ENCODE data around the gene RRM1.
"Not testable (repeated sequence)": the region's sequence is repeated elsewhere in the genome, so short reads cannot be mapped to it uniquely, and the experiment has no call there.

The RRM1 gene

DNA sequence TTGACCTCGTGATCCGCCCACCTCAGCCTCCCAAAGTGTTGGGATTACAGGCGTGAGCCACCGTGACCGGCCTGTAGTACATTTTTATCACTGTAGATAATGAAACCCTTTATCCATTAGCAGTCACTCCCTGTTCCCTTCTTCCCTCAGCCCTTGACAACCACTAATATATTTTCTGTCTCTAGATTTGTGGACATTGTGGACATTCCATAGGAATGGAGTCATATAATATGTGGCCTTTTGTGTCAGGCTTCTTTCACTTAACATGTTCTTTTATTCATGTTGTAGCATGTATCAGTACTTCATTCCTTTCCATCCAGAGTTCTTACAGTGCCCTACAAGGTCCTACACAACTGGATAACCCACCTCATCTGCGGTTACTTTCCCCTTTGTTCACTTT lies 30.5 kb downstream of the RRM1 start:
- H3K4me3 ChIP-seq (ENCODE audit: low read depth, low read length): no peak overlapping the region
- TF ChIP-seq, protein P1, sequence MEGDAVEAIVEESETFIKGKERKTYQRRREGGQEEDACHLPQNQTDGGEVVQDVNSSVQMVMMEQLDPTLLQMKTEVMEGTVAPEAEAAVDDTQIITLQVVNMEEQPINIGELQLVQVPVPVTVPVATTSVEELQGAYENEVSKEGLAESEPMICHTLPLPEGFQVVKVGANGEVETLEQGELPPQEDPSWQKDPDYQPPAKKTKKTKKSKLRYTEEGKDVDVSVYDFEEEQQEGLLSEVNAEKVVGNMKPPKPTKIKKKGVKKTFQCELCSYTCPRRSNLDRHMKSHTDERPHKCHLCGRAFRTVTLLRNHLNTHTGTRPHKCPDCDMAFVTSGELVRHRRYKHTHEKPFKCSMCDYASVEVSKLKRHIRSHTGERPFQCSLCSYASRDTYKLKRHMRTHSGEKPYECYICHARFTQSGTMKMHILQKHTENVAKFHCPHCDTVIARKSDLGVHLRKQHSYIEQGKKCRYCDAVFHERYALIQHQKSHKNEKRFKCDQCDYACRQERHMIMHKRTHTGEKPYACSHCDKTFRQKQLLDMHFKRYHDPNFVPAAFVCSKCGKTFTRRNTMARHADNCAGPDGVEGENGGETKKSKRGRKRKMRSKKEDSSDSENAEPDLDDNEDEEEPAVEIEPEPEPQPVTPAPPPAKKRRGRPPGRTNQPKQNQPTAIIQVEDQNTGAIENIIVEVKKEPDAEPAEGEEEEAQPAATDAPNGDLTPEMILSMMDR (IDR thresholded peaks at IDR 0.05; ENCODE audit: control insufficient read depth, extremely low read depth, insufficient read depth): no peak
- DNase-seq (ENCODE audit: low read depth): no peak

DNA sequence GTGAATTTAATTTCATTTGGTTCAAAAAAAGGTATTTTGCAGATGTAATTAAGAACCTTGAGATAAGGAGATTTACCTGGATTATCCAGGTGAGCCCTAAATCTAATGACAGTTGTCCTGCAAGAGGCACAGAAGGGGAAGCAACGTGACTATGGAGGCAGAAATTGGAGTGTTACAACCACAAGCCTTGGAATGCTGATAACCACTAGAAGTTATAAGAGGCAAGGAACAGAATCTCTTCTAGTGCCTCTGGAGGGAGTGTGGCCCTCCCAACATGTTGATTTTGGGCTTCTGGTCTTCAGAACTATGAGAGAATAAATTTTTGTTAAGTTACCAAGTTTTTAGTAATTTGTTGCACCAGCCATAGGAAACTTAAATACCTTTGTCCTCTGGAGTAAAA lies 32.8 kb downstream of the RRM1 start:
- TF ChIP-seq, protein P1 (IDR thresholded peaks at IDR 0.05; ENCODE audit: control insufficient read depth, extremely low read depth, insufficient read depth): no peak

DNA sequence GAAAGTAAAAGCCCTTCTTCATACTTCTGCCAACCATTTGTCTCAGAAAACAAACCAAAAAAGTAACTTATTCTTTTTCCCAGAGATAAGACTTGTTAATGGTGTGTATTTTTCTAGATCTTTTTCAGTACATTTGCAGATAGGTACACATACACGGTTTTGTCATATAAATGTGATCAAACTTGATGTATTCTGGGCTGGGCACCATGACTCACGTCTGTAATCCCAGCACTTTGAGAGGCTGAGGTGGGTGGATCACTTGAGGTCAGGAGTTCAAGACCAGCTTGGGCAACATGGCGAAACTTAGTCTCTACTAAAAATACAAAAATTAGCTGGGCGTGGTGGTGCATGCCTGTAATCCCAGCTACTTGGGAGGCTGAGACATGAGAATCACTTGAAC lies 35.6 kb downstream of the RRM1 start:
- H3K4me3 ChIP-seq (ENCODE audit: low read depth, low read length): not testable (repeated sequence)

More for the DNA sequence above, 32.8 kb downstream of the RRM1 start:
- no peak overlapping the region for H3K4me3 ChIP-seq (ENCODE audit: low read depth, low read length)
- DNase-seq (ENCODE audit: low read depth): no peak

DNA sequence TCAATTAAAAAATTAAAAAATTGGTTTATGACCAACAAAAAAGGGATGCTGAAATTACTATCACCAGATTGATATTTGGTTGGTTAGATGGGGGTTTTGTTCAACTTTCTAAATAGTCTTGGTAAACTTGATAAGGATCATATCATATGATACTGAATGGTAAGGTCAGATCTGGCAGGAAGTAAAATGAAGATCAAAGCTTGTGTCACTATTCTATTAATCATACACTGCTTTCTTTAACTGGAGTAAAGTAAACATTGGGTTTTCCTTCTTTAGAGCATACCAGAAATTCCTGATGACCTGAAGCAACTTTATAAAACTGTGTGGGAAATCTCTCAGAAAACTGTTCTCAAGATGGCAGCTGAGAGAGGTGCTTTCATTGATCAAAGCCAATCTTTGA lies 40.2 kb downstream of the RRM1 start:
- H3K4me3 ChIP-seq (ENCODE audit: low read depth, low read length): no peak overlapping the region
- TF ChIP-seq, protein P1 (IDR thresholded peaks at IDR 0.05; ENCODE audit: control insufficient read depth, extremely low read depth, insufficient read depth): no peak
- DNase-seq (ENCODE audit: low read depth): peak; percentile 11

More for the DNA sequence above, 35.6 kb downstream of the RRM1 start:
- DNase-seq (ENCODE audit: low read depth): not testable (repeated sequence)

DNA sequence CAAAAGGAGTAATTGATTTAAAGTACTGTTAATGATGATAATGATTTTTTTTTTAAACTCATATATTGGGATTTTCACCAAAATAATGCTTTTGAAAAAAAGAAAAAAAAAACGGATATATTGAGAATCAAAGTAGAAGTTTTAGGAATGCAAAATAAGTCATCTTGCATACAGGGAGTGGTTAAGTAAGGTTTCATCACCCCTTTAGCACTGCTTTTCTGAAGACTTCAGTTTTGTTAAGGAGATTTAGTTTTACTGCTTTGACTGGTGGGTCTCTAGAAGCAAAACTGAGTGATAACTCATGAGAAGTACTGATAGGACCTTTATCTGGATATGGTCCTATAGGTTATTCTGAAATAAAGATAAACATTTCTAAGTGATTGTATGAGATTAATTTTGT lies 43.9 kb downstream of the RRM1 start:
- H3K4me3 ChIP-seq (ENCODE audit: low read depth, low read length): no peak overlapping the region
- TF ChIP-seq, protein P1 (IDR thresholded peaks at IDR 0.05; ENCODE audit: control insufficient read depth, extremely low read depth, insufficient read depth): no peak
- no peak for DNase-seq (ENCODE audit: low read depth)

DNA sequence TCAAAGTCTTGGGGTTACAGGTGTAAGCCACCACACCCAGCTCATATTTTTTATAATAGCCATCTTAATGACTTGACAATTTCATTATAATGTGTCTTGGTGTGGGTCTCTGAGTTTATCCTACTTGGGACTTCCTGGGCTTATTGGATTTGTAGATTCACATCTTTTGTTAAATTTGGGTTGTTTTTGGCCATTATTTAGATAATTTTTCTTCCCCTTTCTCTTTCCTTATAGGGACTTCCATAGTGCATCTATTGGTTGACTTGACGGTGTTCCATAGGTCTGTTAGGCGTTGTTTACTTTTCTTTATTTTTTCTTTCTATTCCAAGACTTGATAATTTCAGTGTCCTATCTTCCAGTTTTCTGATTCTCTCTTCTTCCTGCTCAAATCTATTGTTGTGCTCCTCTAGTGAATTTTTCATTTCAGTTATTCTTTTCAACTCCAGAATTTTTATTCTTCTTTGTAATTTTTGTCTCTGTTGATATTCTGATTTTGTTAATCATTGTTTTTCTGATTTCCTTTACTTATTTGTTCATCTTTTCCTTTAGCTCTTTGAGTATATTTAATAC lies 45.6 kb downstream of the RRM1 start:
- DNase-seq (ENCODE audit: low read depth): no peak
- TF ChIP-seq, protein P1 (IDR thresholded peaks at IDR 0.05; ENCODE audit: control insufficient read depth, extremely low read depth, insufficient read depth): no peak

DNA sequence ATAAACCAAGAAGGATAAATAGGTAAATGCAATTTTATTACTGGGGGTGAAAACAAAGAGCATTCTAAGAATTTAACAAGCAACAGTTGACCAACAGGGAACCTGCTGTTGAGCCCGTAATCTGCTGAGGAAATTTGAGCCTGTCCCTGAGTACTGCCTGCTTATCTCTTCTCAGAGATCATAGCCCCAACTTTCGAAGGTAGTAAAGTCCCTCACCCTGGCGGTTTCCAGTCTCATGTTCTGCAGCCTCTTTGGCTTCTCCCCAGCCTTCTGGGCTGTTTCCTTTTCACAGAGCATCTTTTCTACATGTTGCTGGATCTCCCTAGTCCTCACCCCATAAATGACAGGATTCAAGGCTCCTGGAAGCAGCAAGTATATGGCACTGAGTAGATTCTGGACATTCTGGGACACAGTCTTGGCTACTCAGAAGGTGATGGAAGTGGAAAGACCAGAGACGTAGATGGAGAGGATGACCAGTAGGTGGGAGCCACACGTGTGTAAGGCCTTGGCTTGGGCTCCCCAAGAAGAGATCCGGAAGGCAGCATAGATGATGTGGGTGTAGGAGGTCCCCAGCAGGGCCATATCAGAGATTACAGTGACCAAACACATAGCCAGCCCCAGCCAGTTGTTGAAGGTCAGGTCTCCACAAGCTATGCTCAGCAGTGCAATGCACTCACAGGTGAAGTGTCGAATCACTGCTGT lies 51.6 kb downstream of the RRM1 start:
- TF ChIP-seq, protein P1 (IDR thresholded peaks at IDR 0.05; ENCODE audit: control insufficient read depth, extremely low read depth, insufficient read depth): no peak
- DNase-seq (ENCODE audit: low read depth): no peak
- H3K4me3 ChIP-seq (ENCODE audit: low read depth, low read length): no peak overlapping the region

More for the DNA sequence above, 45.6 kb downstream of the RRM1 start:
- H3K4me3 ChIP-seq (ENCODE audit: low read depth, low read length): no peak overlapping the region
